Measurements from ENCODE around the gene TCEANC2. TPM values are rescaled to one million over a fixed set of nuclear protein-coding genes. Genes with fewer than 3 reads are reported as not detected.
A peak's percentile ranks its signal among the peaks of the same experiment; 100 is the strongest.
"Not testable (repeated sequence)": the region's sequence is repeated elsewhere in the genome, so short reads cannot be mapped to it uniquely, and the experiment has no call there.

The TCEANC2 gene
- total RNA-seq, 2 donors from 2014 or later = 3.3 to 5.6 TPM

- H3K36me3 ChIP-seq = peaks cover 6% of the 10 kb centered on the region
- no peaks in the 10 kb centered on the region for H3K9me3 ChIP-seq
- no peak overlapping the region for H3K27ac ChIP-seq
- TF ChIP-seq CTCF (IDR thresholded peaks at IDR 0.05) = no peak
- H3K4me1 ChIP-seq = no peaks in the 10 kb centered on the region
- no peaks in the 10 kb centered on the region for H3K27me3 ChIP-seq
- DNase-seq (ENCODE audit: low spot score) = peak; percentile 0
- H3K4me3 ChIP-seq = no peak overlapping the region
Measured at GRCh38 chr1:54099061-54099610, 45.7 kb downstream of the TCEANC2 start.

- Histone ChIP-seq H3K36me3 (peaks cover 6% of the 10 kb centered on the region), H3K27ac (no peak overlapping the region), H3K27me3 (no peaks in the 10 kb centered on the region), H3K4me1 (no peaks in the 10 kb centered on the region), H3K9me3 (no peaks in the 10 kb centered on the region), H3K4me3 (no peak overlapping the region)
- no peak for TF ChIP-seq CTCF (IDR thresholded peaks at IDR 0.05)
- DNase-seq (ENCODE audit: low spot score) = no peak
Measured at GRCh38 chr1:54100500-54100899, 47.1 kb downstream of the TCEANC2 start.

GRCh38 chr1:54103414-54103813 lies 50.0 kb downstream of the TCEANC2 start:
- H3K36me3 ChIP-seq = no peaks in the 10 kb centered on the region
- H3K9me3 ChIP-seq = no peaks in the 10 kb centered on the region
- no peaks in the 10 kb centered on the region for H3K4me1 ChIP-seq
- TF ChIP-seq CTCF (IDR thresholded peaks at IDR 0.05) = no peak
- DNase-seq (ENCODE audit: low spot score) = peak; percentile 23
- H3K27me3 ChIP-seq = no peaks in the 10 kb centered on the region
- no peak overlapping the region for H3K27ac ChIP-seq
- H3K4me3 ChIP-seq = no peak overlapping the region

DNA sequence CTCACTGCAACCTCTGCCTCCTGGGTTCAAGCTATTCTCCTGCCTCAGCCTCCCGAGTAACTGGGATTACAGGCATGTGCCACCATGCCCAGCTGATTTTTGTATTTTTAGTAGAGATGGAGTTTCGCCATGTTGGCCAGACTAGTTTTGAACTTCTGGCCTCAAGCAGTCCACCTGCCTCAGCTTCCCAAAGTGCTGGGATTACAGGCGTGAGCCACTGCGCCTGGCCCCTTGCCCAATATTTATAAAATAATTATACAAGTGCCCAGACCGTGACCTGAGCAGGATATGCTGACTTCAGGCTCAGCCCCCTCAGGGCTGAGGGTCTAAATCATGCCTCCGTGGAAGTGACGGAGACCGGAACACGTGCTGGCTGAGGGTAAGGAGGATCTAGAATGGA lies 51.2 kb downstream of the TCEANC2 start:
- not testable (repeated sequence) for H3K27me3 ChIP-seq, H3K9me3 ChIP-seq, H3K27ac ChIP-seq, H3K36me3 ChIP-seq, H3K4me1 ChIP-seq, H3K4me3 ChIP-seq
- DNase-seq (ENCODE audit: low spot score) = peak; percentile 53

- Histone ChIP-seq H3K36me3 (no peaks in the 10 kb centered on the region), H3K9me3 (no peaks in the 10 kb centered on the region), H3K27me3 (no peaks in the 10 kb centered on the region), H3K4me3 (no peak overlapping the region), H3K4me1 (no peaks in the 10 kb centered on the region), H3K27ac (no peak overlapping the region)
- peak; percentile 9 for DNase-seq (ENCODE audit: low spot score)
- TF ChIP-seq CTCF (IDR thresholded peaks at IDR 0.05) = no peak
Measured at GRCh38 chr1:54105080-54105479, 51.7 kb downstream of the TCEANC2 start.

GRCh38 chr1:54105736-54106269 lies 52.4 kb downstream of the TCEANC2 start:
- H3K9me3 ChIP-seq = no peaks in the 10 kb centered on the region
- DNase-seq (ENCODE audit: low spot score) = no peak
- TF ChIP-seq CTCF (IDR thresholded peaks at IDR 0.05) = no peak
- H3K36me3 ChIP-seq = no peaks in the 10 kb centered on the region
- H3K4me1 ChIP-seq = no peaks in the 10 kb centered on the region
- H3K4me3 ChIP-seq = no peak overlapping the region
- H3K27ac ChIP-seq = no peak overlapping the region
- H3K27me3 ChIP-seq = no peaks in the 10 kb centered on the region

Measured in right atrium auricular region (tissue), 2 donors.